Activated CD4-positive, CD25-positive, alpha-beta regulatory T cell (primary cell): ENCODE results near the gene CLK4.
"Not testable (repeated sequence)": the region's sequence is repeated elsewhere in the genome, so short reads cannot be mapped to it uniquely, and the experiment has no call there.

Source experiments
- DNase-seq, 4 experiments: peaks; one replicate each; lab custom pipeline; 2025; lab: John Stamatoyannopoulos, UW

The CLK4 gene

DNA sequence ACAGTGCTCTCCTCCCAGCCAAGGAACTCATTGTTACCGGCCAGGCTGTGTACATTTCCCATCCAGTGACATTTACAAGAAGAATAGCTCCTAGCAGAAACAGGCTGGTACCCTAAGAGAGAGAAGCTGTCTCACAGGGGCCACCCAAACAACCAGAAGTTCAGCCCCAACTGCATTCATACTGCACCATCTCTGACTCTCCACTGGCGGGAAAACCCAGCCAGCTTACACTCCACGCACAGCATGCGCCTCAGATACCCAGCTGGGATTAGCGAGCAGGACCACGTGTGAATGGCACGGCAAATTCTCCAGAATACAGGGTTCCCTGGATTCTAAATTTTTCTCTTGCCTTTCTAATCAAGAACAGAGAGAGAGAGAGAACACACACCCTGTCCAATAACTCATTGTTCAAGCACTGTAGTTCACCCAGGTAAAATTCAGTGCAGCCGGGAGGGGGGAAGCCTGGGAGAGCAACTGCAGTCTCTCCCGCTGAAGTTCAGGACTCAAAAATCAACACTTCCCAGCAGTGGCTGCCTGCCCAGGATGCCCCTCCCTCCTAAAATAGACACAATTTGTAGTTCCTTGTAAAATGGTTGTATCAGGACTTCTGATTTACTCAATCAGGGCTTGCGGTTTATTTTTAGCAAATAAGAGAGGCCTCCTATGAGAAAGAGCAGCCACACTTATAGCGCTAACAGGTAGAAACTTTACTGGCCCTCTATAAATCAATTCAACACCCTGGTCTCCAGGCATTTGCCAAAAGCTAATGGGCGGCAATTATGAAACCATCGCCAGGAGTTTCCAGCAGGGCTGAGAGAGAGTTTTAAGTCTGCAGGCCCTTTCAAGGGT lies 38.9 kb downstream of the CLK4 start:
- no peak for DNase-seq

- DNase-seq, result no peak
Measured at GRCh38 chr5:178586396-178586795, 40.5 kb downstream of the CLK4 start.

- not testable (repeated sequence) for DNase-seq
Measured at GRCh38 chr5:178585421-178585820, 41.4 kb downstream of the CLK4 start.

DNA sequence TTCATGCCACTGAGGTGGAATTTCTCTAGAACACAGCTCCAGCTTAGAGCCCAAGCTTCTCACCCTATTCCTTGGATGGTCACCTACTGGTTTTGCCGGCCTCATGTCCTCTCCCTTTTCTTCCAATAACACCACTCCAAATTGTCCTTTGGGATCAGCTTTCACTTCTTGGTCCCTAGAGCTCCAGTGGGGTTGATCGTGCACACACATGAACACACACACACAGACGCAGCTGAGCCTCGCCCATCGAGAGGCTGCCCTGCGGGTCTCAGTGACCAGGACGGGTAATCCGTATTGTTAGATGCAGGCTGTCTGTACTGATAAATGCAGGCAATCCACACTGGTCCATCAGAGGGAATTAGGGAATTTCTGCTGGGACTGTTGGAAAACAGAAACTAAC lies 43.6 kb downstream of the CLK4 start:
- no peak for DNase-seq

DNA sequence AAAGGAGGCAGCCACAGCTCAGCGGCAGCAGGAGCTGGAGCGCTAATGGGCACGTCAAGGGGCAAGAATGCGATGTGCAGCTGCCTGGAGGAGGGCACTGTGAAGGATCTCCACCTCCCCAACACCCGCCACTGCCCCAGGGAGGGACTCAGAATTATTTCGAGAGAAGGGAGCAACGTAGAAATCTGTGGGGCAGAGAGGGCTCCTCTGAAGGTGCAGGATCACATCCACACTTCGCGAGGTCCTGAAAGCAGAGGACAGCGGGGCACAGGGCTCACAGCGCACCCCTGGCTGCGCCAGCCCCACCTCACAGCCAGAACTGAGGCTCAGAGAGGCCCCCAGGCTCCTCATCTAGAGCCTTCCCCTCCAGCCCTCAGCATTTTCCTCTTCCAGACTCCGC lies 44.6 kb downstream of the CLK4 start:
- no peak for DNase-seq

- DNase-seq, result no peak
Measured at GRCh38 chr5:178581621-178582020, 45.2 kb downstream of the CLK4 start.

- DNase-seq, result no peak
Measured at GRCh38 chr5:178580271-178580955, 46.4 kb downstream of the CLK4 start.

GRCh38 chr5:178577944-178578343 lies 48.9 kb downstream of the CLK4 start:
- DNase-seq, result no peak

DNA sequence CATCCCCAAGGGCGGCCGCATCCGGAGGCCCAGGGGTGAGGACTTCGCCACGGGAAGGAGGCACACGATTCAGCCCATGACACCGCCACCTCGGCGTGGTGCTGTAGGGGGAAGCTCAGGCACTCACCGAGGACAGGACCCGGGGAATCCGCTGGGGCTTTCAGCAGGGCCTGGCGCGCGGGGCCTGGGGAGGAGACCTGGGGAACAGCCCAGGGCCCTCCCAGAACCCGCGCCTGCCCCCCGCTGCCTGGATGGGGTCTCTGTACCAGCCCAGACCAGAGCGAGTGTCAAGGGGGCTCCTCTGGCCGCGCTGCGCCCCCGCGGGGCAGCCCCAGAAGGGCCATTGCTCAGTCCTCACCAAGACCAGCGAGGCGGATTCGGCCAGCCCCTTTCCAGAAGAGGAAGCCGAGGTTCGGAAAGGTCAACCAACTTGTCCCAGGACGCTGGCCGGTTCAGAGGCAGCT lies 49.4 kb downstream of the CLK4 start:
- no peak for DNase-seq

GRCh38 chr5:178576591-178577351 lies 50.1 kb downstream of the CLK4 start:
- DNase-seq, result no peak

- DNase-seq, result no peak
Measured at GRCh38 chr5:178573216-178573615, 53.6 kb downstream of the CLK4 start.

- no peak for DNase-seq
Measured at GRCh38 chr5:178572617-178573016, 54.2 kb downstream of the CLK4 start.

GRCh38 chr5:178569485-178569884 lies 57.4 kb downstream of the CLK4 start:
- DNase-seq, result no peak

DNA sequence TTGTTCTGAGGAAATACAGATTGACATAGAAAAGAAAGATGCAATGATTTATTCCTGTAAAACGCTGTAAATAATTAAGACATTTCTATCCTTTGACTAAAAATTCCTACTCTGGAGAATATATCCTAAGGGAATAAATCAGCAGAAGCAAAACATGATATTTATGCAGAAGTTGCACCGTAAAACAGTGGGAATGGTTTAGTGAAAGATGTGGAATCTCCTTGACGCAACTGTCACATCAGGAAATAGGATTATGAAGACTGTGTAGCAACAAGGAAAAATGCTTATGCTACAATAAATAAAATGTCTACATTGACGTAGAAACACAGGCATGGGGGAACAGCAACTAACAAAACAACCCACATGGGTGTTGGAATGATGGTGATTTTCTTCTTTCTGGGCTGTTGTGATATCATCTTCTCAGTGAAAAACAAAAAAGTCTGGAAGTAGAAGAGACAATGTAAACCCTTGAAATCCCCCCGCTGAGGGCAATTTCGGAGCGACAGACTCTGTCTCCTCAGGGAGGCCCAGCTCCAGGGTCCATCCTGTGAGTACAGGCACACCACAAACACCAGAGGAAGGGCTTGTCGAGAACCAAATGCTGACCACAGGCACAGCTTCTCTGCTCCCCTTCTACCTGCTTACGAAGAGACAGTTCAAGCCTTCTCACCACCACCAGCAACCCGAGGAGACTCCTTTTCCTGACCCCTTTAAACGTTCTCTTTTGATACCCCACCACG lies 61.9 kb downstream of the CLK4 start:
- no peak for DNase-seq

- no peak for DNase-seq
Measured at GRCh38 chr5:178564397-178564796, 62.5 kb downstream of the CLK4 start.

DNA sequence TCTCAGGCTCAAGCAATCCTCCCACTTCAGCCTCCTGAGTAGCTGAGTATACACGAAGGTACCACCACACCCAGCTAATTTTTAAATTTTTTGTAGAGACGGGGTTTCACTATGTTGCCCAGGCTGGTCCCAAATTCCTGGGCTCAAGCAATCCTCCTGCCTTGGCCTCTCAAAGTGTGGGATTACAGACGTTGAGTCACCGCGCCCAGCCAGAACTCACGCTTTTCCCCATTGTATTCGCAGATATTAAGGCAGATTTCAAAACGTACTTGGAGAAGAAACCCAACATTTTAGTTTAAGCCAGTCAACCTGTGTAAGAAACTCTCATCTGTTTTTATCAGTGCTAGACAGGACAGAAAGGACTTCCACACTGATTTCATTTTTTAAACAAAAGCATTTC lies 63.2 kb downstream of the CLK4 start:
- no peak for DNase-seq

DNA sequence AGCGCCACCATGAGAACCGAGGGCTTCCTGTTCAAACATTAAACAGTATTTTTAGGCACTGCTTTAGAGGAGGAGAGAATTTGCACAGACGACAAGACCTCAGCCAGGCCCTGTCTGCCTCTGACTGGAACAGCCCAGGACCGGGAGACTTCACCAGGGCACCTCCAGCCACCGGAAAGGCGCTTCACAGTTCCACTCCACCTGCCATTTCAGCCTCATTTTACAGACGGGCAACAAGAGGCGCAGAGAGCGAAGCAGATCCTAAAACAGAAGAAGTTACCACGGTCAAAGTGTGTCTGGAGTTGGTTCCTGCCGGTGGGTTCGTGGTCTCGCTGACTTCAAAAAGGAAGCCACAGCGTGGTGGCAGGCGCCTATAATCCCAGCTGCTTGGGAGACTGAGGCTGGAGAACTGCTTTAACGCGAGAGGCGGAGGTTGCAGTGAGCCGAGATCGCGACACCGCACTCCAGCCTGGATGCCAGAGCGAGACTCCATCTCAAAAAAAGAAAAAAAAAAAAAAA lies 65.0 kb downstream of the CLK4 start:
- no peak for DNase-seq

DNA sequence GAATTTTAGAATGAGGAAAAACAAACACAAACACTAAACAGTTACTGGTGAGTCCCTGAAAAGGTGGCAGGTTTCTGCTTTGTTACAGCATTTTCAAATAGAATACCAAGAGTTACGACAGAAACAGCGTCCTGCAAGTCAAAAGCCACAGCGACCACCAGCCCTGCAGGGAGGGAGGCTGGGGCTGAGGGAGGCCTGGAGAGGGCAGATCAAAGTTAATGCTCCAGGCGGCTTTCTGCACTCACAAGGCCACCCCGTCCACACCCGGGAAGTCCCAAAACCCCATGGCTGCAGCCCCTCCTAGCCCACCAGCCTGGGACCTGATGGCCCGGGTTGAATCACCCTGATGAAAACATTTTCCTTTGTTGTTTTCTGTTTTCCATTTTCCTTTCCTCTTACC lies 65.9 kb downstream of the CLK4 start:
- DNase-seq, result no peak

GRCh38 chr5:178557416-178557815 lies 69.4 kb downstream of the CLK4 start:
- DNase-seq, result no peak

DNA sequence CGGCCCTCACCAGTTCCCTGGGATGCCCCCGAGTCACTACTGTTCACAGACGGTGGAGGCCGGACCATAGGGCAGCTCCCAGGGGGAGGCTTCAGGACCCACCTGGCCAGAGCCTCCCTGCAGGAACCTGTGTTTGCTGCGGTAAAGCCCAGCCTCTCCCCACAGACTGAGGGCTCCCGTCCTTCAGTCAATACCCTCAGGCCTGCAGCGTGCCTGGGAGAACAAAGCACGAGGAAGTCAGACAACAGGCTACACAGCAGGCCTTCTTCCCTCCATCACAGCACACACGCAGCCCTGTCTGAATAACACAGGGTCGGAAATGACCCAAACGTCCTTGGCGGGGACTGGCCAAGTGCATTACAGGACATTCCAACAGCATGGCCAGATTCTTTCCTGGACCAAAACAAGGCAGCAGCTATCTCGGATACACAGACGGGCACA lies 71.1 kb downstream of the CLK4 start:
- no peak for DNase-seq

- DNase-seq, result no peak
Measured at GRCh38 chr5:178555005-178555404, 71.8 kb downstream of the CLK4 start.

GRCh38 chr5:178554311-178554710 lies 72.5 kb downstream of the CLK4 start:
- DNase-seq, result no peak
